Measurements from ENCODE around the gene MBNL1.

The MBNL1 gene

DNA sequence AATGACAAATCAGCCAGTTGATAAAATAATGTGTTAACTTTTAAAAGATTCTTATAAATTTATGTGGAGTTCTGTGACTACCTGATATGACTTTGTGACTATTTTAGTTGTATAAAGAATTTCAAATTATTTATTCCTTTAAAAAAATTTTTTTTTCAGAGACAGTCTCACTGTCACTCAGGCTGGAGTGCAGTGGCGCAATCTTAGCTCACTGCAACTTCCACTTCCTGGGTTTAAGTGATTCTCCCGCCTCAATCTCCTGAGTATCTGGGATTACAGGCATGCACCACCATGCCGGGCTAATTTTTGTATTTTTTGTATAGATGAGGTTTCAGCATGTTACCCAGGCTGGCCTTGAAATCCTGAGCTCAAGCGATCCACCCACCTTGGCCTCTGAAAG lies 48.5 kb downstream of the MBNL1 start:
- TF ChIP-seq, protein P1, sequence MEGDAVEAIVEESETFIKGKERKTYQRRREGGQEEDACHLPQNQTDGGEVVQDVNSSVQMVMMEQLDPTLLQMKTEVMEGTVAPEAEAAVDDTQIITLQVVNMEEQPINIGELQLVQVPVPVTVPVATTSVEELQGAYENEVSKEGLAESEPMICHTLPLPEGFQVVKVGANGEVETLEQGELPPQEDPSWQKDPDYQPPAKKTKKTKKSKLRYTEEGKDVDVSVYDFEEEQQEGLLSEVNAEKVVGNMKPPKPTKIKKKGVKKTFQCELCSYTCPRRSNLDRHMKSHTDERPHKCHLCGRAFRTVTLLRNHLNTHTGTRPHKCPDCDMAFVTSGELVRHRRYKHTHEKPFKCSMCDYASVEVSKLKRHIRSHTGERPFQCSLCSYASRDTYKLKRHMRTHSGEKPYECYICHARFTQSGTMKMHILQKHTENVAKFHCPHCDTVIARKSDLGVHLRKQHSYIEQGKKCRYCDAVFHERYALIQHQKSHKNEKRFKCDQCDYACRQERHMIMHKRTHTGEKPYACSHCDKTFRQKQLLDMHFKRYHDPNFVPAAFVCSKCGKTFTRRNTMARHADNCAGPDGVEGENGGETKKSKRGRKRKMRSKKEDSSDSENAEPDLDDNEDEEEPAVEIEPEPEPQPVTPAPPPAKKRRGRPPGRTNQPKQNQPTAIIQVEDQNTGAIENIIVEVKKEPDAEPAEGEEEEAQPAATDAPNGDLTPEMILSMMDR (IDR thresholded peaks at IDR 0.05): no peak

DNA sequence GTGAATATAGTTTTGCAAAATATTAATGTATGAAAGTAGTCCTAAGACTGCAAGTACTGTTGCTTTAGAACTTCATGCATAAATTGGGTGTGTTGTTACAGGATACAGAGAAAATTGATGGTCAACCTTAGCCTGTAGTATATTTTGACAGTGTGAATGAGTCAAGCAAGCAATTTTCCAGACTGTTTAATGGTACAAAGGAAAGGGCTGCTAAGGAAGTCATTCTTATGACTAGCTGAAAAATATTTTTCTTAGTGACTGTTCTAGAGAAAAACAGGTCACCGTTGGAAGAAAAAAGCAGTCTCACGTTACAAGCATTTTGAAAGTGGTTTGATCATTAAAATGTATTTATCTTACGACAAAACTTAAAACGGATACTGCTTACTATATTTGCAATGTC lies 49.2 kb downstream of the MBNL1 start:
- TF ChIP-seq, protein P1 (IDR thresholded peaks at IDR 0.05): no peak

DNA sequence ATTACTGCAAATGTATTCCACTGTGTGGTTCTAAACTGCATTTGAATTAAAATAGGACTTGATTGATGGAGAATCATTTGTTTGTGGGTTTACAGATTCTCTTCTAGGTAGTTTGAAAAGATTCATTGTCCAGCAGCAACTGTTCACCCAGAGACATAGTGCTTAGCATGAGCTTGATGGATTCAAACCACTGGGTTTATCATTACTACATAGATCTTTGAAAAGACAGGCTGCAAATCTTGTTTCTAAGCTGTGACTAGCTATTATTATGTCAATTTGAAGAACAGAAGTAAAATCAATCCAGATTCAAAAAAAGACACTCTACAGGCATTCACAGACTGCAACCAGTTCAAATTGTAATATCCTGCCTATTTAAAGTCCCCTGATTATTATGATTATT lies 49.8 kb downstream of the MBNL1 start:
- TF ChIP-seq, protein P1 (IDR thresholded peaks at IDR 0.05): no peak

DNA sequence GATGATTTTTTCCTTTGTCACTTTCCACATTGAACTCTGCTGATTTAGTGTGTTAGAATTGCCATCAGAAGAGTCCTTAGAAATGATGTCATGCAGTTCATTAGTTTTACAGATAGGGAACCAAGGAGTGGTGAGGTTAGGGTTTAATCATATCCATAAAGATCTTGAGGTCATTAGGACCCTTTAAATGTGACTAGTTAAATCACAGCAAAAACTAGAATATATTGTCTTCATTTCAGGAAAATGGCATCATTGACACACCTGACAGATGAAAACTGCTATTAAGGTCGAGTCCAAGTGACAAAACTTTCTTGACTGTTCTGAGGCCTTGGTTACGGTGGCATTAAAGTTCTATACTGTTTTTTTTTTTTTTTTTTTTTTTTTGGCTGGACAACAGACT lies 50.5 kb downstream of the MBNL1 start:
- TF ChIP-seq, protein P1 (IDR thresholded peaks at IDR 0.05): no peak

GRCh38 chr3:152319831-152320617 lies 51.3 kb downstream of the MBNL1 start:
- TF ChIP-seq, protein P1 (IDR thresholded peaks at IDR 0.05): no peak

DNA sequence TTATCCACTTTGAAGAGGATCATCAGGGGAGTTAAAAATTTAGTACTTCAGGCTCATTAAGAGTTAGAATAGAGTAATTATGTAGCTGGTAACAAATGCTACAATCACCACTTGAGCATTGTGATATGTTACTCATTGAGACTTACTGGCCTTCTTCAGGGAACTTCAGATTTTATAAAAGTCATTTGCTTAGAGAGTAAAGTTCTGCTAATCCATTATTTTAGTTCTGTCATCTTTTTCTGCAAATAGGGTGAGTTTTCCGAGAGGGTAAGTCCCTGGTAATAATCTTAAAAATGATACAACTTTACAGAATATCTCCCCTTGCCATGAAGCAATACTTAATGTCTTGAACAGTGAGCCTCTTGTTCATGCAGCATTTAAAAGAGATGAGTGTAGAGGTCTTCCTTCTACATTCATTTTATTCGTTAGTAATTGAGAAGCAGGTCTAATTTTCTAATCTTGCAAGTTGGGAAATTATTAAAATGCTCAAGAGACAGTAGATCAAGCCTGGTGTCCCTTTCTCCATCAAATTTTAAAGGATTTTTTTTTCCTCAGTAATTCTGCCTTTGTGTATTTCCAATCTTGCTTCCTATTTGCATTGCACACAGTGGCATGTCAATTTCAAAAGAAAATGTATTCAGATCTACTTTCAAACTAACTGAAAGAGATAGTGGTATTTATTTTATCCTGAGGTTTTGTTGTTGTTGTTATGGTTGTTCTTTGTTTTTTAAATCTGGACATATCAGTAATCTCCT lies 52.6 kb downstream of the MBNL1 start:
- TF ChIP-seq, protein P1 (IDR thresholded peaks at IDR 0.05): no peak

DNA sequence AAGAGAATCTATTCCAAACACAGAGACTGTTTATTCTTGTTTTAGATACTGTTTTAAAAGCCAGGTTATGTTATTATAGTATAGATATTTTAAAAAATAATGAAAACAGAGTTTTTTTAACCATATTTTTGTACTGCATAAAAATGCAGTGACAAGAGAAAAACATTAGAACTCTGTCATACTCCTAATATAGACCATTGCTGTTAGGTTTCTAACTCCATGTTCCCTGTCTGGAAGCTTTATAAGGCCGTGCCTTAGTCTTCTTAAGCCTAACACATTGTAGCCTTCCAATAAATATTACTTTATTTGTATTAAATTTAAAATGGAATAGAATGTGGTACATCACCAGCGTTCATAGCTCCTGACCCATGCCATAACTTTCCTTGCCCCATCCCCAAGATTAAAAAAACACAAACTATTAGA lies 53.2 kb downstream of the MBNL1 start:
- TF ChIP-seq, protein P1 (IDR thresholded peaks at IDR 0.05): no peak

Data from LNCAP (cell line).